ENCODE measurements around the gene GPR135. TPM values are rescaled to one million over a fixed set of nuclear protein-coding genes. Genes with fewer than 3 reads are reported as not detected.
"Not testable (repeated sequence)": the region's sequence is repeated elsewhere in the genome, so short reads cannot be mapped to it uniquely, and the experiment has no call there.

The GPR135 gene
- total RNA-seq, 2 experiments from 2014 or later: 0.81 to 0.91 TPM

GRCh38 chr14:59451849-59452248 lies 13.3 kb downstream of the GPR135 start:
- no peak for TF ChIP-seq CTCF (IDR thresholded peaks at IDR 0.05)
- DNase-seq (no peak), ATAC-seq (ENCODE audit: poor library complexity) (no peak)
- Histone ChIP-seq H3K4me1 (ENCODE audit: insufficient read depth, low read length) (no peaks in the 10 kb centered on the region), H3K9me3 (ENCODE audit: control insufficient read depth in 1 of 2, insufficient read depth in 1 of 2, low read length in 2 of 2) (no peaks in the 10 kb centered on the region), H3K4me3 (ENCODE audit: low read length) (no peak overlapping the region), H3K36me3 (ENCODE audit: insufficient read depth, low read length) (no peaks in the 10 kb centered on the region), H3K27me3 (ENCODE audit: control insufficient read depth in 1 of 2, insufficient read depth in 2 of 2, low read length in 2 of 2) (no peaks in the 10 kb centered on the region), H3K27ac (ENCODE audit: low read depth in 1 of 2, low read length in 2 of 2) (no peak overlapping the region)
- Mint-ChIP-seq H3K4me3 (no peak overlapping the region), H3K36me3 (ENCODE audit: low read depth) (peaks cover 9% of the 10 kb centered on the region), H3K9me3 (no peaks in the 10 kb centered on the region), H3K4me1 (ENCODE audit: low read depth) (no peaks in the 10 kb centered on the region), H3K27me3 (no peaks in the 10 kb centered on the region), H3K27ac (no peak overlapping the region)
- intact Hi-C loops (cut with DNase I, micrococcal nuclease): no loop called here
- CTCF ChIA-PET: interaction anchor here (0.6 kb wide), 1 partner anchor 342 kb away, joined by 3 read pairs; no protein-coding TSS in a partner anchor
- POLR2A ChIA-PET: no interaction called here

- Mint-ChIP-seq H3K36me3 (ENCODE audit: low read depth) (peaks cover 3% of the 10 kb centered on the region), H3K4me1 (ENCODE audit: low read depth) (no peaks in the 10 kb centered on the region), H3K27ac (no peak overlapping the region), H3K4me3 (no peak overlapping the region), H3K9me3 (no peaks in the 10 kb centered on the region), H3K27me3 (no peaks in the 10 kb centered on the region)
- Histone ChIP-seq H3K27ac (ENCODE audit: low read depth in 1 of 2, low read length in 2 of 2) (no peak overlapping the region), H3K27me3 (ENCODE audit: control insufficient read depth in 1 of 2, insufficient read depth in 2 of 2, low read length in 2 of 2) (no peaks in the 10 kb centered on the region), H3K4me1 (ENCODE audit: insufficient read depth, low read length) (no peaks in the 10 kb centered on the region), H3K36me3 (ENCODE audit: insufficient read depth, low read length) (no peaks in the 10 kb centered on the region), H3K4me3 (ENCODE audit: low read length) (no peak overlapping the region), H3K9me3 (ENCODE audit: control insufficient read depth in 1 of 2, insufficient read depth in 1 of 2, low read length in 2 of 2) (no peaks in the 10 kb centered on the region)
- DNase-seq (no peak), ATAC-seq (ENCODE audit: poor library complexity) (no peak)
- CTCF ChIA-PET: interaction anchor here (1.3 kb wide), 1 partner anchor 326 kb away, joined by 3 read pairs; no protein-coding TSS in a partner anchor
- intact Hi-C loops (cut with DNase I, micrococcal nuclease): no loop called here
- POLR2A ChIA-PET: no interaction called here
- TF ChIP-seq CTCF (IDR thresholded peaks at IDR 0.05): no peak
These were observed 14.5 kb downstream of the GPR135 start for GRCh38 chr14:59450716-59451115.

DNA sequence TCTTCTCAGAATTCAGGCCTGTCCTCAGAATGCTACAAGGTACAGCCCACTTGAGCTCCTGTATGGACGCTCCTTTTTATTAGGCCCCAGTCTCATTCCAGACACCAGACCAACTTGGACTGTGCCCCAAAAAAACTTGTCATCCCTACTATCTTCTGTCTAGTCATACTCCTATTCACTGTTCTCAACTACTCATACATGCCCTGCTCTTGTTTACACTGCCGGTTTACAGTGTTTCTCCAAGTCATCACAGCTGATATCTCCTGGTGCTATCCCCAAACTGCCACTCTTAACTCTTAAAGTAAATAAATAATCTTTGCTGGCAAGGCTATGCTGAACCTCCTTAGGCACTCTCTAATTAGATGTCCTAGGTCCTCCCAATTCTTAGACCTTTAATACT lies 16.5 kb downstream of the GPR135 start:
- H3K4me1 ChIP-seq (ENCODE audit: insufficient read depth, low read length); H3K27ac Mint-ChIP-seq; H3K4me3 ChIP-seq (ENCODE audit: low read length); H3K27ac ChIP-seq (ENCODE audit: low read depth in 1 of 2, low read length in 2 of 2); H3K9me3 ChIP-seq (ENCODE audit: control insufficient read depth in 1 of 2, insufficient read depth in 1 of 2, low read length in 2 of 2); H3K4me1 Mint-ChIP-seq (ENCODE audit: low read depth); ATAC-seq (ENCODE audit: poor library complexity); H3K36me3 ChIP-seq (ENCODE audit: insufficient read depth, low read length); H3K36me3 Mint-ChIP-seq (ENCODE audit: low read depth); DNase-seq; H3K27me3 Mint-ChIP-seq; H3K9me3 Mint-ChIP-seq; CTCF ChIA-PET; H3K4me3 Mint-ChIP-seq; POLR2A ChIA-PET; H3K27me3 ChIP-seq (ENCODE audit: control insufficient read depth in 1 of 2, insufficient read depth in 2 of 2, low read length in 2 of 2); intact Hi-C loops (cut with DNase I, micrococcal nuclease): not testable (repeated sequence)

DNA sequence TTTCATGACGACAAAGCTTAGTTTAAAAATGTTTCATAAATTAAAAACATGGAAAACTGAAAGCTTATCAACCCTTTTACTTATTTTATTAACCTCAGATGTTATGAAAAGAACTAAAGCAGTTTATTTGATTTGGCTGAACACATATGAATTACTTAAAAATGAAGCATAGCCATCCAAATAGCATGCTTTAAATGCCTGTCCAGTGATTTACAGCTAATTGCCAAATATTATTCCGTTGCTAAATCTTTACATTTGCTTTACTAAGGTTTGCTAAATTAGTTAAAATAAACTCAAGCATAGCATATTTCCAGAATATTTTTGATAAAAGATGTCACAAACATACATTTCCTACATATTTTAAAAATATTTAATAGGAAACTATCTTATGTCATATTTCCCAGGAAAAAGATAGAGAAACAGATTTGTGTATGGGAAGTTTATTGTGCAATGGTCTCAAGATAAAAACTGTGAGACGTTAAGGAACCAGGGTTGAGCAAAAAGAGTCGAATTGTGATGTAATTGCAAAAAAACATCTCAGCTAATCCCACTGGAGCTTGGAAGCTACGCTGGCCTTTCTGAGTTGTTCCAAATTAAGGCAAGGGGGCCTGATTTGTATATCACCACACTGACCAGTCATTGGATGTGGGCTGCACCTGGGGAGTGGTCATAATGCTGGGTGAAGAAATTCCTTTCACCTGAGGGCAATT lies 25.8 kb downstream of the GPR135 start:
- intact Hi-C loops (cut with DNase I, micrococcal nuclease): no loop called here
- H3K4me3 ChIP-seq (ENCODE audit: low read length): no peak overlapping the region
- no peaks in the 10 kb centered on the region for H3K27me3 ChIP-seq (ENCODE audit: control insufficient read depth in 1 of 2, insufficient read depth in 2 of 2, low read length in 2 of 2)
- ChIA-PET POLR2A (interaction anchor here (0.5 kb wide), 1 partner anchor 95 kb away, joined by 3 read pairs; no protein-coding TSS in a partner anchor), CTCF (interaction anchor here (1.0 kb wide), 1 partner anchor 315 kb away, joined by 3 read pairs; no protein-coding TSS in a partner anchor)
- H3K9me3 Mint-ChIP-seq: no peaks in the 10 kb centered on the region
- H3K4me1 Mint-ChIP-seq (ENCODE audit: low read depth): no peaks in the 10 kb centered on the region
- no peak for DNase-seq
- no peaks in the 10 kb centered on the region for H3K36me3 ChIP-seq (ENCODE audit: insufficient read depth, low read length)
- no peak for TF ChIP-seq CTCF (IDR thresholded peaks at IDR 0.05)
- no peaks in the 10 kb centered on the region for H3K4me1 ChIP-seq (ENCODE audit: insufficient read depth, low read length)
- H3K27me3 Mint-ChIP-seq: no peaks in the 10 kb centered on the region
- H3K27ac Mint-ChIP-seq: no peak overlapping the region
- no peak for ATAC-seq (ENCODE audit: poor library complexity)
- no peak overlapping the region for H3K27ac ChIP-seq (ENCODE audit: low read depth in 1 of 2, low read length in 2 of 2)
- no peaks in the 10 kb centered on the region for H3K36me3 Mint-ChIP-seq (ENCODE audit: low read depth)
- H3K4me3 Mint-ChIP-seq: no peak overlapping the region
- H3K9me3 ChIP-seq (ENCODE audit: control insufficient read depth in 1 of 2, insufficient read depth in 1 of 2, low read length in 2 of 2): no peaks in the 10 kb centered on the region
